GM06990 (cell line): ENCODE results near the gene RAB11FIP3.
"Not testable (repeated sequence)": the region's sequence is repeated elsewhere in the genome, so short reads cannot be mapped to it uniquely, and the experiment has no call there.

Source experiments
- DNase-seq: peaks from one replicate; pipeline ENCODE4 v3.0.0-alpha.2; 2011; ENCODE audit not compliant: insufficient read length; ENCODE audit errors: extremely low read depth
- H3K27me3 ChIP-seq: replicated peaks from 2 replicates; pipeline ENCODE4 v1.6.0; 2011; ENCODE audit warnings: low read length; ENCODE audit not compliant: control insufficient read depth, insufficient read depth
- H3K36me3 ChIP-seq: 2 replicates; pipeline ENCODE4 v1.5.1; 2011; ENCODE audit warnings: low read length; ENCODE audit not compliant: control insufficient read depth, insufficient read depth
- H3K4me3 ChIP-seq: replicated peaks from 2 replicates; pipeline ENCODE4 v1.5.1; 2011; ENCODE audit warnings: low read depth, mild to moderate bottlenecking, control low read depth, low read length
- CTCF ChIP-seq: IDR thresholded peaks from 2 replicates; pipeline ENCODE4 v1.5.1; 2011; ENCODE audit warnings: low read length, control low read depth, mild to moderate bottlenecking, inconsistent platforms; ENCODE audit not compliant: insufficient read depth, poor library complexity, severe bottlenecking

Gene RAB11FIP3

DNA sequence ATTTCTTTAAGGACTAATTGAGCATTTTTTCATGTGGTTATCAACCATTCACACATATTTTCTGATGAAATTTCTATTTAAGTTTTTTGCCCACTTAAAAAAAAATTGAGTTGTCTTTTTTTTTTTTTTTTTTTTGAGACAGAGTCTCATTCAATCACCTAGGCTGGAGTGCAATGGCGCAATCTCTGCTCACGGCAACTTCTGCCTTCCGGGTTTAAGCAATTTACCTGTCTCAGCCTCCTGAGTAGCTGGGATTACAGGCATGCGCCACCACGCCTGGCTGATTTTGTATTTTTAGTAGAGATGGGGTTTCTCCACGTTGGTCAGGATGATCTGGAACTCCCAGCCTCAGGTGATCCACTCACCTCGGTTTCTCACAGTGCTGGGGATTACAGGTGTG is 34.3 kb downstream of the RAB11FIP3 start:
- no peak for DNase-seq
- H3K4me3 ChIP-seq: no peak overlapping the region
- H3K27me3 ChIP-seq: no peaks in the 10 kb centered on the region
- peaks cover 3% of the 10 kb centered on the region for H3K36me3 ChIP-seq
- no peak for TF ChIP-seq CTCF

DNA sequence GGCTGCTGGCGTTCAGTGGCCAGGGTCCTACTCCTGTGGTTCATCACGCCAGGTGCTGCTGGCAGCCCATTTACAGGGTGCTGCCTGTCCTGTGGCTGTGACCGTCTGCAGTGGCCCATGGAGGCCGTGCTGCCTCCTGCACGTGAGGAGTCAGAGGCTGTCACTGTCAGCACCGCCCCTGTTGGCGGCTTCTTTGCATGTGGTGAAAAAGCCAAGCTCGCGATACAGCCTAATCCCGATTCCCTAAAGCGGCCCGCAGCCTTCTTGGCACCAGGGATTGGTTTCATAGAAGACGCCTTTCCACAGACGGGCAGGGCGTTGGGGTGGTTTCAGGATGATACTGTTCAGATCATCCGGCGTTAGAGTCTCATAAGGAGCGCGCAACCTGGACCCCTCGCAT is 35.3 kb downstream of the RAB11FIP3 start:
- Histone ChIP-seq H3K27me3 (no peaks in the 10 kb centered on the region), H3K36me3 (peaks cover 3% of the 10 kb centered on the region), H3K4me3 (no peak overlapping the region)
- no peak for TF ChIP-seq CTCF
- DNase-seq: no peak

GRCh38 chr16:463071-463470 is 37.6 kb downstream of the RAB11FIP3 start:
- no peak for DNase-seq
- Histone ChIP-seq H3K4me3 (no peak overlapping the region), H3K27me3 (no peaks in the 10 kb centered on the region), H3K36me3 (peaks cover 3% of the 10 kb centered on the region)
- TF ChIP-seq CTCF: no peak

DNA sequence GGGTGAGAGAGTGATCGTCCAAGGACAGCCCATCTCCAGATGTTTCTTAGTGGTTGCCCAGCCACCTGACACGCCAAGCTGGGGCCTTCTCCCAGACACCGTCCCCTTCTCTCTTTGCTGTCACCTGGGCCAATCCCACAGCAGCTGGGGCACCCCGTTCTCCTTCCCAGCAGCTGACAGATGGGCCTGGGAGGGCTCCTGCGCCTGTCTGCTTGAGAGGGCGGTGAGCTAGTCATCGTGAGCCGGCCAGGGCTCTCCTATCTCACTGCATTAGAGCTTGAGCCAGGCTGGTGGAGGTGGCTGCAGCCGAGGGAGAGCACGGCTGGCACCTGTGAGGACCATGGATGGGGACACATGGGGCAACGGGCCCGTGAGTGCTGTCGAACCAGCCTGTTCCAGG is 41.2 kb downstream of the RAB11FIP3 start:
- Histone ChIP-seq H3K36me3 (peaks cover 5% of the 10 kb centered on the region), H3K27me3 (no peaks in the 10 kb centered on the region), H3K4me3 (no peak overlapping the region)
- no peak for DNase-seq
- no peak for TF ChIP-seq CTCF

GRCh38 chr16:467249-467871 is 41.9 kb downstream of the RAB11FIP3 start:
- not testable (repeated sequence) for H3K36me3 ChIP-seq, H3K27me3 ChIP-seq, DNase-seq, H3K4me3 ChIP-seq

- TF ChIP-seq CTCF: no peak
- Histone ChIP-seq H3K4me3 (no peak overlapping the region), H3K36me3 (peaks cover 5% of the 10 kb centered on the region), H3K27me3 (no peaks in the 10 kb centered on the region)
- no peak for DNase-seq
Observed at GRCh38 chr16:468068-468821, 42.8 kb downstream of the RAB11FIP3 start.

DNA sequence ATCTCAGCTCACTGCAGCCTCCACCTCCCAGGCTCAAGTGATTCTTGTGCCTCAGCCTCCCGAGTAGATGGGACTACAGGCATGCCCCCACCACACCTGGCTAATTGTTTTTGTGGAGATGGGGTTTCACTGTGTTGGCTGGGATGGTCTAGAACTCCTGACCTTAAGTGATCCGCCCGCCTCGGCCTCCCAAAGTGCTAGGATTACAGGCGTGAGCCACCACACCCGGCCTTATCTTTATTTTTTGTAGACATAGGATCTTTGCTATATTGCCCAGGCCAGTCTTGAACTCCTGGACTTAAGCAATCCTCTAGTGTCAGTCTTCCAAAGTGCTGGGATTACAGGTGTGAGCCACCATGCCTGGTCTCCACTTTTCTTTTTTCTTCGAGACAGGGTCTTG is 44.0 kb downstream of the RAB11FIP3 start:
- not testable (repeated sequence) for H3K36me3 ChIP-seq, H3K27me3 ChIP-seq, DNase-seq, H3K4me3 ChIP-seq
